ENCODE data around the gene C4orf50.
"Not testable (repeated sequence)": the region's sequence is repeated elsewhere in the genome, so short reads cannot be mapped to it uniquely, and the experiment has no call there.

The C4orf50 gene

GRCh38 chr4:5858020-5858769 lies 160.0 kb downstream of the C4orf50 start:
- H3K27ac ChIP-seq = no peak overlapping the region
- ChIA-PET CTCF (interaction anchor here (0.6 kb wide), 1 partner anchor 947 kb away, joined by 4 read pairs; no protein-coding TSS in a partner anchor), POLR2A (ENCODE audit: low non-redundant PET) (interaction anchor here (0.6 kb wide), 1 partner anchor 14 kb away, joined by 3 read pairs; no protein-coding TSS in a partner anchor)
- no peak for DNase-seq (ENCODE audit: low spot score)
- TF ChIP-seq CTCF (conservative IDR thresholded peaks at IDR 0.05; ENCODE audit: low read depth) = no peak

GRCh38 chr4:5857199-5857598 lies 161.0 kb downstream of the C4orf50 start:
- DNase-seq (ENCODE audit: low spot score) = no peak
- CTCF ChIA-PET = interaction anchor here (0.6 kb wide), 1 partner anchor 946 kb away, joined by 4 read pairs; no protein-coding TSS in a partner anchor
- no peak overlapping the region for H3K27ac ChIP-seq
- TF ChIP-seq CTCF (conservative IDR thresholded peaks at IDR 0.05; ENCODE audit: low read depth) = no peak
- POLR2A ChIA-PET (ENCODE audit: low non-redundant PET) = no interaction called here

GRCh38 chr4:5856362-5856761 lies 161.9 kb downstream of the C4orf50 start:
- H3K27ac ChIP-seq; CTCF ChIA-PET; POLR2A ChIA-PET (ENCODE audit: low non-redundant PET); DNase-seq (ENCODE audit: low spot score): not testable (repeated sequence)

GRCh38 chr4:5854929-5855328 lies 163.3 kb downstream of the C4orf50 start:
- DNase-seq (ENCODE audit: low spot score) = no peak
- CTCF ChIA-PET = no interaction called here
- TF ChIP-seq CTCF (conservative IDR thresholded peaks at IDR 0.05; ENCODE audit: low read depth) = no peak
- POLR2A ChIA-PET (ENCODE audit: low non-redundant PET) = no interaction called here
- H3K27ac ChIP-seq = no peak overlapping the region

GRCh38 chr4:5852523-5853202 lies 165.6 kb downstream of the C4orf50 start:
- POLR2A ChIA-PET (ENCODE audit: low non-redundant PET) = no interaction called here
- CTCF ChIA-PET = interaction anchor here (0.5 kb wide), 1 partner anchor 161 kb away, joined by 3 read pairs; no protein-coding TSS in a partner anchor
- H3K27ac ChIP-seq = no peak overlapping the region
- no peak for TF ChIP-seq CTCF (conservative IDR thresholded peaks at IDR 0.05; ENCODE audit: low read depth)
- no peak for DNase-seq (ENCODE audit: low spot score)

- H3K27ac ChIP-seq = no peak overlapping the region
- ChIA-PET POLR2A (ENCODE audit: low non-redundant PET) (no interaction called here), CTCF (no interaction called here)
- DNase-seq (ENCODE audit: low spot score) = no peak
- TF ChIP-seq CTCF (conservative IDR thresholded peaks at IDR 0.05; ENCODE audit: low read depth) = no peak
Measured at GRCh38 chr4:5851637-5852301, 166.5 kb downstream of the C4orf50 start.
